HL-60 (cell line): ENCODE measurements around the gene ROR1.

Experiments used
- CTCF ChIP-seq: IDR thresholded peaks from one replicate; pipeline ENCODE4 v1.5.1; 2011; ENCODE audit warnings: low read length, control low read depth, inconsistent platforms; ENCODE audit not compliant: insufficient read depth
- GABPA ChIP-seq: IDR thresholded peaks from 2 replicates; pipeline ENCODE4 v1.6.1; 2012; ENCODE audit warnings: low read depth
- POLR2AphosphoS5 ChIP-seq: IDR thresholded peaks from 2 replicates; pipeline ENCODE4 v1.6.1; 2012; ENCODE audit warnings: low read depth
- SPI1 ChIP-seq: IDR thresholded peaks from 2 replicates; pipeline ENCODE4 v1.6.1; 2012; ENCODE audit warnings: low read depth, mild to moderate bottlenecking, borderline replicate concordance

GRCh38 chr1:63821091-63822005 lies 47.5 kb downstream of the ROR1 start:
- no peak for TF ChIP-seq CTCF
- no peak for TF ChIP-seq POLR2AphosphoS5
- no peak for TF ChIP-seq GABPA
- no peak for TF ChIP-seq SPI1
